Spleen (tissue), 7 donors: Measurements from ENCODE around the gene PEA15.

Source experiments
- POLR2A ChIP-seq, 3 donors: fragments of 450-650 bp; IDR thresholded peaks; one replicate each; pipeline ENCODE4 v1.5.1; 2017; ENCODE audit warnings: antibody characterized with exemption in 3 of 3, mild to moderate bottlenecking in 1 of 3
- POLR2AphosphoS5 ChIP-seq, 3 donors: sonication (generic); formaldehyde crosslinking; IDR thresholded peaks; one replicate each; pipeline ENCODE4 v1.5.1; 2017; ENCODE audit warnings: antibody characterized with exemption in 3 of 3
- TF ChIP-seq, protein P1 (sequence below), 11 experiments: fragments of 200-600 bp in 7 of 11; fragments of 450-650 bp in 4 of 11; sonication (generic) in 4 of 11; IDR thresholded peaks in 8 of 11; conservative IDR thresholded peaks in 3 of 11; 1 replicate in 7 of 11; 2 replicates in 4 of 11; pipeline versions ENCODE4 v1.4.0 to v1.8.0; 2016 to 2021; ENCODE audit warnings: antibody characterized with exemption in 11 of 11, inconsistent platforms in 4 of 11, mild to moderate bottlenecking in 1 of 11
- donor health status: DM: no; HTN: no; CAD: no; lungs with moderate emphysema.
- donor health status: DM: no; HTN: no; CAD: no.
- donor health status: DM: no; HTN: no; CAD: no.

DNA sequence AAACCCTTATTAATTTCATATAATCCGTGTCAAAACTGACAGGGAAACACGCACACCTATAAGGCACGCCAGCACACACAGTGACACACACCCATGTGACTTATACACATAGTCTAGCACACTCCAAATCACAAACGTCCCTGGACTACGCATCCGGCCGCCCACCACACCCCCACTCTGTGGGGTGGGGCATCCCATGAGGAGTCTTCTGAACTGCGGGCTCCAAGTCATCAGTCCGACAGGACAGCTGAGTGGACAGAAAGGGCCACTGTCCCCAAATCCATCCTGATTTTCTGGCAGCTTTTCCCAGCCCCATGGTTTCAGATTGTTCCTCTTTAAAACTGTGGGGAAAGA is 829 bp downstream of the PEA15 start:
- TF ChIP-seq, protein P1, sequence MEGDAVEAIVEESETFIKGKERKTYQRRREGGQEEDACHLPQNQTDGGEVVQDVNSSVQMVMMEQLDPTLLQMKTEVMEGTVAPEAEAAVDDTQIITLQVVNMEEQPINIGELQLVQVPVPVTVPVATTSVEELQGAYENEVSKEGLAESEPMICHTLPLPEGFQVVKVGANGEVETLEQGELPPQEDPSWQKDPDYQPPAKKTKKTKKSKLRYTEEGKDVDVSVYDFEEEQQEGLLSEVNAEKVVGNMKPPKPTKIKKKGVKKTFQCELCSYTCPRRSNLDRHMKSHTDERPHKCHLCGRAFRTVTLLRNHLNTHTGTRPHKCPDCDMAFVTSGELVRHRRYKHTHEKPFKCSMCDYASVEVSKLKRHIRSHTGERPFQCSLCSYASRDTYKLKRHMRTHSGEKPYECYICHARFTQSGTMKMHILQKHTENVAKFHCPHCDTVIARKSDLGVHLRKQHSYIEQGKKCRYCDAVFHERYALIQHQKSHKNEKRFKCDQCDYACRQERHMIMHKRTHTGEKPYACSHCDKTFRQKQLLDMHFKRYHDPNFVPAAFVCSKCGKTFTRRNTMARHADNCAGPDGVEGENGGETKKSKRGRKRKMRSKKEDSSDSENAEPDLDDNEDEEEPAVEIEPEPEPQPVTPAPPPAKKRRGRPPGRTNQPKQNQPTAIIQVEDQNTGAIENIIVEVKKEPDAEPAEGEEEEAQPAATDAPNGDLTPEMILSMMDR (IDR thresholded peaks at IDR 0.05 in 8 of 11, conservative IDR thresholded peaks at IDR 0.05 in 3 of 11): no peak
- no peak for TF ChIP-seq POLR2A (IDR thresholded peaks at IDR 0.05)
- peak in 2 of 3 donors; percentile 54 to 61 for TF ChIP-seq POLR2AphosphoS5 (IDR thresholded peaks at IDR 0.05)
